22Rv1 (cell line): ENCODE results near the gene WDR4.

ENCODE experiments used
- ZFX ChIP-seq: fragments of 450-650 bp; IDR thresholded peaks from 2 replicates; pipeline ENCODE4 v1.6.1; 2017; ENCODE audit warnings: antibody characterized with exemption, borderline replicate concordance
- TF ChIP-seq, protein P1 (sequence below): fragments of 450-650 bp; IDR thresholded peaks from 2 replicates; pipeline ENCODE4 v1.5.1; 2017; ENCODE audit warnings: mild to moderate bottlenecking

DNA sequence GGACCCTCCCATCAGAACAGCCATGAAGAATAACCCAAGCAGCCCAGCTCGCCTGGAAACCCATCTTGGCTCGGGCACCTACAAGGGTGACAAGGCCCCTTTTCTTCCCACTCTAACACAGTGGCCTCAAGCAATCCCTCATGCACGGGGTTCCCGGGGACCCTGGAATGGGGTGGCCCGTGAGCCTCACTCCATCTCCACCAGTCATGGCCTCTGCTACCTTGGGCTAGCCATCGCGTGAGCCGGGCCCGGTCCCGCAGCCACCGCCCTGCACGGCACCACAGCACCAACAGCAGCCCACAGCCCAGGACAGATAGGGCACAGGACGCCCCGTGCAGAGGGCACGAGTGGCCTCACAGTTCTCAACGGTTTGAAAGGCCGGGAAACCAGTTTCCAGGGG, 19.0 kb downstream of the WDR4 start:
- TF ChIP-seq, protein P1, sequence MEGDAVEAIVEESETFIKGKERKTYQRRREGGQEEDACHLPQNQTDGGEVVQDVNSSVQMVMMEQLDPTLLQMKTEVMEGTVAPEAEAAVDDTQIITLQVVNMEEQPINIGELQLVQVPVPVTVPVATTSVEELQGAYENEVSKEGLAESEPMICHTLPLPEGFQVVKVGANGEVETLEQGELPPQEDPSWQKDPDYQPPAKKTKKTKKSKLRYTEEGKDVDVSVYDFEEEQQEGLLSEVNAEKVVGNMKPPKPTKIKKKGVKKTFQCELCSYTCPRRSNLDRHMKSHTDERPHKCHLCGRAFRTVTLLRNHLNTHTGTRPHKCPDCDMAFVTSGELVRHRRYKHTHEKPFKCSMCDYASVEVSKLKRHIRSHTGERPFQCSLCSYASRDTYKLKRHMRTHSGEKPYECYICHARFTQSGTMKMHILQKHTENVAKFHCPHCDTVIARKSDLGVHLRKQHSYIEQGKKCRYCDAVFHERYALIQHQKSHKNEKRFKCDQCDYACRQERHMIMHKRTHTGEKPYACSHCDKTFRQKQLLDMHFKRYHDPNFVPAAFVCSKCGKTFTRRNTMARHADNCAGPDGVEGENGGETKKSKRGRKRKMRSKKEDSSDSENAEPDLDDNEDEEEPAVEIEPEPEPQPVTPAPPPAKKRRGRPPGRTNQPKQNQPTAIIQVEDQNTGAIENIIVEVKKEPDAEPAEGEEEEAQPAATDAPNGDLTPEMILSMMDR, result no peak
- TF ChIP-seq ZFX, result no peak
